Neural cell (in vitro differentiated cells): ENCODE data around the gene CHKB. TPM values are rescaled to one million over a fixed set of nuclear protein-coding genes. Genes with fewer than 3 reads are reported as not detected.

Source experiments
- H2AFZ ChIP-seq: fragments of 200-600, 300-800 bp; sonication (generic), shearing (Covaris generic); 2 replicates; pipeline ENCODE4 v1.6.0; 2014; ENCODE audit warnings: low read depth, mild to moderate bottlenecking, antibody characterized with exemption, low read length, moderate library complexity
- H3F3A ChIP-seq: fragments of 200-600 bp; shearing (Covaris generic); 2 replicates; pipeline ENCODE4 v1.6.1; 2016; ENCODE audit warnings: mild to moderate bottlenecking, moderate library complexity, mixed read lengths, antibody characterized with exemption, low read length; ENCODE audit not compliant: insufficient read depth, poor library complexity, severe bottlenecking
- H3K27ac ChIP-seq: fragments of 200-600, 300-800 bp; sonication (generic), shearing (Covaris generic); 2 replicates; pipeline ENCODE4 v1.5.1; 2014; ENCODE audit warnings: mild to moderate bottlenecking, low read length, moderate library complexity
- H3K27me3 ChIP-seq: fragments of 300-800, 200-600 bp; sonication (generic), shearing (Covaris generic); 2 replicates; pipeline ENCODE4 v1.6.0; 2014; ENCODE audit warnings: mild to moderate bottlenecking, low read depth, low read length, moderate library complexity; ENCODE audit not compliant: insufficient read depth
- H3K36me3 ChIP-seq: fragments of 300-800, 200-600 bp; sonication (generic), shearing (Covaris generic); 2 replicates; pipeline ENCODE4 v1.5.1; 2014; ENCODE audit warnings: mild to moderate bottlenecking, antibody characterized with exemption, low read length, moderate library complexity; ENCODE audit not compliant: insufficient read depth
- H3K4me2 ChIP-seq: fragments of 300-800, 200-600 bp; sonication (generic), shearing (Covaris generic); 2 replicates; pipeline ENCODE4 v1.6.0; 2014; ENCODE audit warnings: mild to moderate bottlenecking, low read length
- H3K4me3 ChIP-seq: fragments of 300-800, 200-600 bp; sonication (generic), shearing (Covaris generic); 2 replicates; pipeline ENCODE4 v1.5.1; 2014; ENCODE audit warnings: mild to moderate bottlenecking, low read length, moderate library complexity
- H3K79me2 ChIP-seq: fragments of 200-600 bp; shearing (Covaris generic); replicated peaks from 2 replicates; pipeline ENCODE4 v1.6.0; 2014; ENCODE audit warnings: mild to moderate bottlenecking, low read length, moderate library complexity; ENCODE audit not compliant: insufficient read depth
- H3K9ac ChIP-seq: fragments of 300-800, 200-600 bp; sonication (generic), shearing (Covaris generic); 2 replicates; pipeline ENCODE4 v1.6.1; 2016; ENCODE audit warnings: mild to moderate bottlenecking, low read length, mixed read lengths
- H3K9me2 ChIP-seq: fragments of 200-600 bp; shearing (Covaris generic); 2 replicates; pipeline ENCODE4 v1.6.1; 2016; ENCODE audit warnings: mild to moderate bottlenecking, low read length, mixed read lengths; ENCODE audit not compliant: insufficient read depth
- H3K9me3 ChIP-seq: fragments of 200-600, 300-800 bp; sonication (generic), shearing (Covaris generic); 2 replicates; pipeline ENCODE4 v1.6.1; 2016; ENCODE audit warnings: mild to moderate bottlenecking, mixed run types, low read length, moderate library complexity, mixed read lengths
- H4K20me1 ChIP-seq: fragments of 200-600 bp; shearing (Covaris generic); 2 replicates; pipeline ENCODE4 v1.6.1; 2016; ENCODE audit warnings: mild to moderate bottlenecking, mixed run types; ENCODE audit not compliant: insufficient read depth
- EP300 ChIP-seq: fragments of 450-650 bp; conservative IDR thresholded peaks from 2 replicates; pipeline ENCODE4 v1.6.1; 2014; ENCODE audit warnings: antibody characterized with exemption, mild to moderate bottlenecking, moderate library complexity; ENCODE audit not compliant: poor library complexity, severe bottlenecking
- EZH2 ChIP-seq: fragments of 200-600, 300-800 bp; shearing (Covaris generic), sonication (generic); IDR thresholded peaks from 2 replicates; pipeline ENCODE4 v1.6.1; 2014; ENCODE audit warnings: antibody characterized with exemption, low read length, borderline replicate concordance, mild to moderate bottlenecking; ENCODE audit not compliant: insufficient read depth, poor library complexity, severe bottlenecking
- MXI1 ChIP-seq: fragments of 450-650 bp; conservative IDR thresholded peaks from 2 replicates; pipeline ENCODE4 v1.6.1; 2014; ENCODE audit warnings: antibody characterized with exemption, mild to moderate bottlenecking; ENCODE audit not compliant: poor library complexity, severe bottlenecking
- POLR2AphosphoS5 ChIP-seq: IDR thresholded peaks from 2 replicates; pipeline ENCODE4 v1.6.1; 2012
- RAD21 ChIP-seq: fragments of 450-650 bp; conservative IDR thresholded peaks from 2 replicates; pipeline ENCODE4 v1.6.1; 2014; ENCODE audit warnings: antibody characterized with exemption, mild to moderate bottlenecking, moderate library complexity
- REST ChIP-seq: IDR thresholded peaks from 2 replicates; pipeline ENCODE4 v1.6.1; 2012; ENCODE audit warnings: borderline replicate concordance
- SMC3 ChIP-seq: fragments of 450-650 bp; conservative IDR thresholded peaks from 2 replicates; pipeline ENCODE4 v1.6.1; 2014; ENCODE audit warnings: antibody characterized with exemption, mild to moderate bottlenecking, moderate library complexity; ENCODE audit not compliant: poor library complexity
- TAF1 ChIP-seq: IDR thresholded peaks from 2 replicates; pipeline ENCODE4 v1.6.1; 2012; ENCODE audit warnings: low read depth
- polyA plus RNA-seq: library from polyadenylated mRNA; depleted of rRNA; stranded (reverse); fragments of >200 nt; gene quantifications from 2 replicates; pipeline ENCODE4 v1.2.3, GENCODE V29; 2014
- TF ChIP-seq, protein P1 (sequence below): fragments of 450-650 bp; IDR thresholded peaks from 2 replicates; pipeline ENCODE4 v1.5.1; 2014; ENCODE audit warnings: antibody characterized with exemption, mild to moderate bottlenecking, moderate library complexity; ENCODE audit not compliant: poor library complexity, severe bottlenecking

The CHKB gene
- polyA plus RNA-seq, 1 donor from 2014 or later = 173 TPM

DNA sequence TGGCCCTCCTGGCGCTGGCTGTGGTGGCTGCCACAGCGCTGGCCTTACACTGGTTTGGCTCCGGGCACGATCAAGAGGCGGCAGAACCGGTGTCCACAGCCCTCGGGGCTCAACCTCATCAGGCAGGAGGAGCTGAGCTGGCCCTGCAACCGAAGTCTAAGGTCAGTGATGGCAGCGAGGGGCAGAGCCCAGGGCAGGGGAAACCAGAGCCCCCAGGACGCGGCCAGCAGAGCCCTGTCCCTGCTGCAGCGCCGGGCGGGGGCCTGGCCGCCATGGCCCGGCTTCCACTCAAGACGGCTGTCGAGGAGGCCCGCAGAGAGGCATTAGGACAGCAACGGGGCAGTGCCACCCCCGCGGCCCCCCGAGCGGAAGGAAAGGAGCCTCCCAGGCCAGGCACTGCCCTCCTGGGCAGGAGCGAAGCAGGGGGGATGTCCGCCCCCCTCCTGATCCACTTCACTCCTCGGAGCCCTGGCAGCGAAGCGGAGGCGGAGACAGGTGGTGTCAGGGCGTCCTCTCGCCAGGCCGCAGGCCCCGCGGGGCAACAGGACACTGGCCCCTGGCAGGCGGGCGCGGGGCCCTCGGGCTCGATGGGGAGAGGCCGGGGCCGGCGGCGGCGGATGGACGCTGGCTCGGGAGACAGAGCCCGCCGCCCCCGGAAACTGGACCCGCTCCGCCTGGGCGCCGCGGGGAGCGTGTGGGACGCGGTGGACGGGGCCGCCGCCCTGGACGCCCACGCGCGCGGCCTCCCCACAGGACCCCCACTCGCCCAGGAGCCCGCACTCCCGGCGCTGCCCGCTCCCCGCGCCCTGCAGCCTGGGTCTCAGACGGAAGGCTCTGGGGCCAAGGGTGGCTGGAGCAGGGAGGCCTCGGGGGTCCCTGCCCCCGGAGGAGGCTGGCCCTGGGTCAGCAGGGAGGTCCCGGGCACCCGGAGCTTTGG, 36.1 kb downstream of the CHKB start:
- Histone ChIP-seq H2AFZ (no peak overlapping the region), H3K27ac (no peak overlapping the region), H3K9ac (no peak overlapping the region), H3F3A (no peaks in the 10 kb centered on the region), H3K4me3 (no peak overlapping the region), H3K4me2 (no peak overlapping the region), H3K9me3 (no peaks in the 10 kb centered on the region), H3K36me3 (no peaks in the 10 kb centered on the region), H3K79me2 (no peaks in the 10 kb centered on the region), H3K9me2 (no peaks in the 10 kb centered on the region), H4K20me1 (no peaks in the 10 kb centered on the region), H3K27me3 (peaks cover 13% of the 10 kb centered on the region)
- TF ChIP-seq SMC3 (no peak), POLR2AphosphoS5 (no peak), EZH2 (no peak), MXI1 (no peak), REST (no peak), TAF1 (no peak)
- TF ChIP-seq, protein P1, sequence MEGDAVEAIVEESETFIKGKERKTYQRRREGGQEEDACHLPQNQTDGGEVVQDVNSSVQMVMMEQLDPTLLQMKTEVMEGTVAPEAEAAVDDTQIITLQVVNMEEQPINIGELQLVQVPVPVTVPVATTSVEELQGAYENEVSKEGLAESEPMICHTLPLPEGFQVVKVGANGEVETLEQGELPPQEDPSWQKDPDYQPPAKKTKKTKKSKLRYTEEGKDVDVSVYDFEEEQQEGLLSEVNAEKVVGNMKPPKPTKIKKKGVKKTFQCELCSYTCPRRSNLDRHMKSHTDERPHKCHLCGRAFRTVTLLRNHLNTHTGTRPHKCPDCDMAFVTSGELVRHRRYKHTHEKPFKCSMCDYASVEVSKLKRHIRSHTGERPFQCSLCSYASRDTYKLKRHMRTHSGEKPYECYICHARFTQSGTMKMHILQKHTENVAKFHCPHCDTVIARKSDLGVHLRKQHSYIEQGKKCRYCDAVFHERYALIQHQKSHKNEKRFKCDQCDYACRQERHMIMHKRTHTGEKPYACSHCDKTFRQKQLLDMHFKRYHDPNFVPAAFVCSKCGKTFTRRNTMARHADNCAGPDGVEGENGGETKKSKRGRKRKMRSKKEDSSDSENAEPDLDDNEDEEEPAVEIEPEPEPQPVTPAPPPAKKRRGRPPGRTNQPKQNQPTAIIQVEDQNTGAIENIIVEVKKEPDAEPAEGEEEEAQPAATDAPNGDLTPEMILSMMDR = no peak

- no peaks in the 10 kb centered on the region for H3F3A ChIP-seq
- no peaks in the 10 kb centered on the region for H3K79me2 ChIP-seq
- no peak within 1 kb of the TSS for H3K4me2 ChIP-seq
- no peaks in the 10 kb centered on the region for H3K36me3 ChIP-seq
- H3K4me3 ChIP-seq = no peak within 1 kb of the TSS
- H3K9ac ChIP-seq = no peak within 1 kb of the TSS
- peaks cover 13% of the 10 kb centered on the region for H3K27me3 ChIP-seq
- no peaks in the 10 kb centered on the region for H3K9me2 ChIP-seq
- H2AFZ ChIP-seq = no peak within 1 kb of the TSS
- no peak for TF ChIP-seq EZH2
- TF ChIP-seq RAD21 = no peak
- TF ChIP-seq, protein P1 = no peak
- no peak for TF ChIP-seq EP300
- TF ChIP-seq TAF1 = no peak
- TF ChIP-seq MXI1 = no peak
- no peak for TF ChIP-seq SMC3
- TF ChIP-seq POLR2AphosphoS5 = no peak
- no peak for TF ChIP-seq REST
- no peaks in the 10 kb centered on the region for H3K9me3 ChIP-seq
- no peak within 1 kb of the TSS for H3K27ac ChIP-seq
- no peaks in the 10 kb centered on the region for H4K20me1 ChIP-seq
These were observed 36.9 kb downstream of the CHKB start, which contains the start of gene KLHDC7B for GRCh38 chr22:50545522-50546325. TSS of gene KLHDC7B (plus strand) at chr22:50545899. CDS start at chr22:50546244, 345 bp downstream.
